ENCODE measurements around the gene S100A8.
"Not testable (repeated sequence)": the region's sequence is repeated elsewhere in the genome, so short reads cannot be mapped to it uniquely, and the experiment has no call there.

Gene S100A8

GRCh38 chr1:153390938-153391710 is at the start of gene S100A8:
Gene S100A8 (minus strand): TSS chr1:153391073. CDS start chr1:153390535, 538 bp downstream.
- DNase-seq (ENCODE audit: low spot score), result no peak

DNA sequence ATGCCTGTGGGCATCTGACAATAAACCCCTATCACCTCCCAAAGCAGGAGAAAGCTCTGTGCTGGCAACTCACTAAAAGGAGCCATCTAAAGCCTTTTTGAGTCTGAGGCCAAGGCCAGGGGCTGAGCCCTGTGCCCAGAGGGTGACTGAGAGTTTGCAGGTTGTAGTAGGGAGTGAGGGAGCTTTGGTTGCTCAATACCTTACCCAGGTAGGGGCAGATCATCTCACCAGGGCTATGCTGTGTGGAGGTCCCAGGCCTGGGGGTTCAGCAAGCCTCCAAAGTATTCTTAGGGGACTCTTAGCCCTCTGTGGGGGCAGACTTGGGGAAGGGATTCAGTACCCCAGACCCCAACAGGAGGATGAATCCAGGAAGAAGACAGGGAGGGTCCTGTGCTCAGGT is 48.4 kb upstream of the S100A8 start:
- no peak for DNase-seq (ENCODE audit: low spot score)

DNA sequence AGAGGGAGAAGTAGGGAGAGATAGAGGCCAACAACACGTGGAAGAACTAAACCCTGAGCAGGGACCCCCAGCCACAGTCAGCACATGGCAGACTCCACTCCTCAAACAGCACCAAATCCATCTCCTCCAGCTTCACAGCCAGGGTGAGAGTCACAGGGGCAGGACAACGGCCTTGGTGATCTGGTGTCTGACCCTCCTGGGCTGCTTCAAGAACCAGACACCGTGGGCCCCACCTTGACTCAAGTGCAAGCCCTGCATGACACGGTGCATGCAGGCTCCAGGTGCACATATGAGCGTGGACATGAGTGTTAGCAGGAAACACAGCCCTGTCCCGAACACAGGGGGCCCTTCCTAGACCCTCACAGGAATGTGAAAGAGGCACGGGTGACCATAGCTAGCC is 47.7 kb upstream of the S100A8 start:
- no peak for DNase-seq (ENCODE audit: low spot score)

DNA sequence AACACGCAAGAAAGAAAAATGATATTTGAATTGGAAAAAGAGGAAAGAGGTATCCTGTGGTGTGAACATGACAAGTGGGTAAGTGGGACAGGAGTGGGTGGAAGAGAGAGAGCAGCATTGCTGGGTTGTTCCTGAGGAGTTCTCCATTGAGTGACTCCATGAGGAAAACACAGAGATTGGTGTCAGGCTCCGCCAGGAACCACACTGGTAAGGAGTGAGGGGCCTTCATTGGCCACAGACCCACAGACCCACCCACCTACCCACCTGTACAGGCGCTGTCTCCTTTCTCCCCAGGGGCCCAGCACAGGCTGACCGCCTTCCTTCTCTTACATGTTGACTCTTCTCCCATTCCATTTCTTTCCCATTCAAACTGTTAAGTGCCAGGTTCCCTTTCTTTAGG is 46.4 kb upstream of the S100A8 start:
- no peak for DNase-seq (ENCODE audit: low spot score)

DNA sequence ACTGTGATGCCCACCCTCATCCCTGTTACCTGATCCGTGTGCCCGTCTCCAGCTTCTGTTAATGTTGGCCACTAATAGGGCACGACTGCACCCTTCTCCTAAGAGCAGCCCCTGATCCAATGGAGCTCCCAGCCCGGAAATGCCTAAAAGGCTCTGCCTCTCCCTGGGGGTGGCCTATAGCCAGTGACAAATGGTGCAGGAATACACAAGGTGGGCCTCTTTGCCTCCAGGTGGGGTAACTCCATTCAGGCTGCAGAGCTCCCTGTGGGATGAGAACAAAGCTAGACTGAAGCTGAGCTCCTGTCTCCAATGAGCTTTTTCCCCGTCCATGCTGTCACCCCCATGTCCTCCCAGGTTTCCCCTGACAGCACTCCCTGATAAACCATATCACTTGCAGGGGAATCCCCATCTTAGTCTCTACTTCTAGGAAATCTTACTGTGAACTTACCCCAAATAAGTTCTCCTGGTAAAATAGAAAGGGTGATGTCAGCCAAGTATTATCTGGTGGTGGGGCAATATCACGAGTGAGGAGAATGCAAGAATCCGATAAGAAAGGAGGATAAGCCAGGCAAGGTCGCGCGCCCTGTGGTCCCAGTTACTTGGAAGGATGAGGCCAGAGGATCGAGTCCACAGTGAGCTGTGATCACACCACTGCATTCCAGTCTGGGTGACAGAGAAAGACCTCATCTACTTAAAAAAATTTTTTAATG is 44.0 kb upstream of the S100A8 start:
- DNase-seq (ENCODE audit: low spot score), result no peak

DNA sequence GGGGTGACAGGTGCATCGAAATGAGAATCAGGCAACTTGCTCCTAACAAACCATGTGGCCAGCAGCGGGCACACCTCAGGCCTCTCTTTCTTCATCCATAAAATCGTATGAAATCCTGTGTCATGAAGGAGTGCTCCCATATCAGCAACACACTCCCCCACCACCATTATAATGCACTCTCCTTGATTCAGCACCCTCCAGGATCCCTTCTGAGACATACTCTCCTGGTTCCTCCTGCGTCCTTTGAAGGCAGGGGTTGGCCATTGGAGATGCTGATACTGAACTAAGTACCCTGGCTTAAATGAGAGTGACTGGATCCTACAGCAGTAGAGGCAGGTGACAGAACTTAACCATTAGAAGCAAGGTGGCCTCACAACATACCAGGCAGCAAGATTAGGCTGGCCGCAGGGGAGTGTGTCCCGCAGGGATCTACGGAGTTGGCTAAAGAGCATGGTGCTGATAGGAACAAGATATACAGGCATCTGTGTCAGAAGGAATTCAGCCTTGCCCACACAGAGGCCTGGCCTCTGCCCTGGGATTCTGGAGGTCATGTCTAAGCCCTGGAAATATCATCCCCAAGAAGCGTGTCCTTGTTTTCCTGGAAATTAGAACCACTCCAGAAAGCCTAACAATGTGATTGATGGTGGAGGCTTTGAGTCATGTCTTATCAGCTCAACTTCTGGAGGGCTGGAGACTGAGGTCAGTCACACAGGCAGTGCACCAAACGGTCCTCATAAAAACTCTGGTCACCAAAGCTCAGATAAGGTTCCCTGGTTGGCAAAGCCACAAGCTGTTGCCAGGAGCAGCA is 42.2 kb upstream of the S100A8 start:
- no peak for DNase-seq (ENCODE audit: low spot score)

GRCh38 chr1:153431928-153432327 is 41.1 kb upstream of the S100A8 start:
- no peak for DNase-seq (ENCODE audit: low spot score)

GRCh38 chr1:153431427-153431826 is 40.6 kb upstream of the S100A8 start:
- DNase-seq (ENCODE audit: low spot score), result no peak

DNA sequence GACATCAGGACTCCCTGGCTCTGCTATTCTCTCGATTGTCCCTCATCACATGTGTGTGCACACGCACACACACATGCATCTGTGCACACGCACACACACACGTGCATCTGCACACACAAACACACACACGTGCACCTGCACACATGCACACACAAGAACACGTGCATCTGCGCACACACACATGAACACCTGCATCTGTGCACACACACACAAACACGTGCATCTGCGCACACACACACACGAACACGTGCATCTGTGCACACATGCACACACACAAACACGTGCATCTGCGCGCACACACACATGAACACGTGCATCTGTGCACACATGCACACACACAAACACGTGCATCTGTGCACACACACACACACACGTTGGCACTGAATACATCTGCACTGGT is 40.1 kb upstream of the S100A8 start:
- no peak for DNase-seq (ENCODE audit: low spot score)

- no peak for DNase-seq (ENCODE audit: low spot score)
These were observed 39.7 kb upstream of the S100A8 start for GRCh38 chr1:153430561-153430960.

- no peak for DNase-seq (ENCODE audit: low spot score)
These were observed 39.3 kb upstream of the S100A8 start for GRCh38 chr1:153430166-153430553.

- no peak for DNase-seq (ENCODE audit: low spot score)
These were observed 38.6 kb upstream of the S100A8 start for GRCh38 chr1:153429266-153430165.

GRCh38 chr1:153428791-153429190 is 37.9 kb upstream of the S100A8 start:
- DNase-seq (ENCODE audit: low spot score), result no peak

GRCh38 chr1:153428073-153428638 is 37.3 kb upstream of the S100A8 start:
- no peak for DNase-seq (ENCODE audit: low spot score)

GRCh38 chr1:153426809-153427208 is 35.9 kb upstream of the S100A8 start:
- no peak for DNase-seq (ENCODE audit: low spot score)

GRCh38 chr1:153422450-153423068 is 31.7 kb upstream of the S100A8 start:
- peak; percentile 65 for DNase-seq (ENCODE audit: low spot score)

DNA sequence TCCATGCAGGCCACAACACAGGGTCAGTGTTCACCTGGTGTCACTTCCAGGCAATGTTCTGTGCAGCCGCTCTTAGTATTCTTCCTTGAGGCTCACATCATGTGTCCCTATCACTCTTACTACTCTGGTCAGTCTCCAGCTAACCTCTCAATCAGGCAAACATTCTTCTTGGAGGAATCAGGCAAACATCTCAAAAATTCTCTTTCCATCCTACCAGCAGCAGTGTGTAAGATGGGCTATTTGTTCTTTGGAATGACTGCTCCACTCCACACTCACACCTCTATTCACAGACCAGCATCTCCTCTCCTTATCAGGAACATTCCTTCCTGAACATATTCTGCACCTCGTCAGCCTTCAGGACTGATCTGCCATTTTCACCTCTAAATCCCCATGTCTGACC is 29.4 kb upstream of the S100A8 start:
- no peak for DNase-seq (ENCODE audit: low spot score)

DNA sequence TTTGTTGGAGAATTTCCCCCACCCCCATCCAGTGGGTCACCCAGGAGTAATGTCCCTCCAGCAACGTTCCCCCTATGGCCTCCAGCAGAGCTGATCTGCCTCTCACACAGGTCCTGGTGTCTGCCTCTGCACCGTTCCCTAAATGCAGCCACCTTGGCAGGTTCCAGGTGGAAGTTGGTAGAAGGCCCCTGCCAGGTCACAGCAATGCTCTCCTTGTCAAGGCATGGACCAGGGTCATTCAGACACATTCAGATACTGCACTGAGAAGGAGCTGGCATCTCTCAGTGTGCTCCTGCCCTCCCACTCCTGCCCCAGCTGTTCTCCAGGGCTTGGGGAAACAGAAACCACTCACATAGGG is 28.5 kb upstream of the S100A8 start:
- DNase-seq (ENCODE audit: low spot score), result not testable (repeated sequence)

- DNase-seq (ENCODE audit: low spot score), result not testable (repeated sequence)
These were observed 28.0 kb upstream of the S100A8 start for GRCh38 chr1:153418758-153419435.

- no peak for DNase-seq (ENCODE audit: low spot score)
These were observed 26.4 kb upstream of the S100A8 start for GRCh38 chr1:153417136-153417888.

Measured in RKO (cell line).